HCT116 (cell line): ENCODE measurements around the gene TNFRSF1A. TPM values are rescaled to one million over a fixed set of nuclear protein-coding genes. Genes with fewer than 3 reads are reported as not detected.

ENCODE experiments used
- ATAC-seq: fragments of 200-7000 bp; cut with Tn5 transposase; 2 replicates; pipeline ENCODE4 v1.9.1; 2020; ENCODE audit warnings: mild to moderate bottlenecking, moderate library complexity
- BruUV-seq: library from RNA; stranded (reverse); fragments of 400-500 nt; replicated peaks from 2 replicates; lab custom pipeline; 2021; lab: Mats Ljungman, UMichigan
- CTCF ChIA-PET: fragments of 300-600 bp; sonication (Branson Sonifier 250); formaldehyde crosslinking; loops from one replicate; lab custom pipeline; 2021; ENCODE audit warnings: antibody characterized with exemption; lab: Charles Lee
- POLR2A ChIA-PET: fragments of 300-600, 350-600 bp; sonication (Branson Sonifier 250); formaldehyde crosslinking; loops from one replicate; lab custom pipeline; 2021; ENCODE audit warnings: antibody characterized with exemption; lab: Charles Lee
- RAD21 ChIA-PET, 2 experiments: fragments of 300-600 bp; sonication (Branson Sonifier 250); formaldehyde crosslinking; loops; one replicate each; lab custom pipeline; 2023; ENCODE audit warnings: low total read pairs in 2 of 2; ENCODE audit not compliant: uncharacterized antibody in 2 of 2, unreplicated experiment in 2 of 2, low non-redundant PET in 1 of 2; lab: Charles Lee
- DNase-seq: peaks from one replicate; pipeline ENCODE4 v3.0.0-alpha.2; 2010; ENCODE audit warnings: low read depth, low spot score
- H2AFZ ChIP-seq: fragments of 200-600 bp; shearing (Covaris generic), sonication (generic); 2 replicates; pipeline ENCODE4 v1.6.1; 2017; ENCODE audit warnings: low read depth, mixed run types, mixed read lengths, antibody characterized with exemption, low read length; ENCODE audit not compliant: poor library complexity, severe bottlenecking
- H3K27ac ChIP-seq: 2 replicates; pipeline ENCODE4 v1.5.1; 2012; ENCODE audit warnings: low read depth, low read length
- H3K27me3 ChIP-seq: fragments of 200-600 bp; sonication (generic); 2 replicates; pipeline ENCODE4 v1.6.1; 2016; ENCODE audit warnings: mixed run types, low read length, mixed read lengths; ENCODE audit not compliant: insufficient read depth
- H3K36me3 ChIP-seq, 2 experiments: fragments of 200-500 bp in 1 of 2; fragments of 200-600 bp in 1 of 2; sonication (Bioruptor generic) in 1 of 2; sonication (generic) in 1 of 2; 2 replicates each; pipeline versions ENCODE4 v1.5.1 to v1.6.1; 2014 to 2016; ENCODE audit warnings: low read length in 2 of 2, inconsistent platforms in 1 of 2, mixed read lengths in 1 of 2, mixed run types in 1 of 2; ENCODE audit not compliant: insufficient read depth in 2 of 2, control insufficient read depth in 1 of 2
- H3K4me1 ChIP-seq, 2 experiments: fragments of 200-600 bp in 1 of 2; sonication (generic) in 1 of 2; 2 replicates each; pipeline versions ENCODE4 v1.5.1 to v1.6.1; 2012 to 2017; ENCODE audit warnings: low read length in 2 of 2, inconsistent platforms in 1 of 2, mild to moderate bottlenecking in 1 of 2, mixed read lengths in 1 of 2, mixed run types in 1 of 2, moderate library complexity in 1 of 2; ENCODE audit not compliant: insufficient read depth in 2 of 2, control insufficient read depth in 1 of 2
- H3K4me2 ChIP-seq: fragments of 200-600 bp; sonication (generic); 2 replicates; pipeline ENCODE4 v1.6.1; 2017; ENCODE audit warnings: mixed run types, low read length, mixed read lengths
- H3K4me3 ChIP-seq, 2 experiments: fragments of 200-600 bp in 1 of 2; sonication (generic) in 1 of 2; replicated peaks in 1 of 2; 2 replicates each; pipeline ENCODE4 v1.5.1; 2011 to 2016; ENCODE audit warnings: low read length in 2 of 2, control low read depth in 1 of 2, low read depth in 1 of 2, mild to moderate bottlenecking in 1 of 2, mixed read lengths in 1 of 2, mixed run types in 1 of 2
- H3K79me2 ChIP-seq: fragments of 200-600 bp; sonication (generic); 2 replicates; pipeline ENCODE4 v1.6.1; 2017; ENCODE audit warnings: mild to moderate bottlenecking, mixed run types, low read length, moderate library complexity, mixed read lengths; ENCODE audit not compliant: insufficient read depth
- H3K9ac ChIP-seq: fragments of 200-600 bp; sonication (generic); 2 replicates; pipeline ENCODE4 v1.6.1; 2016; ENCODE audit warnings: low read length, mixed read lengths
- H3K9me2 ChIP-seq: fragments of 200-600 bp; sonication (generic), shearing (Covaris generic); 2 replicates; pipeline ENCODE4 v1.6.1; 2017; ENCODE audit warnings: mixed run types, mild to moderate bottlenecking, moderate library complexity; ENCODE audit not compliant: insufficient read depth
- H3K9me3 ChIP-seq, 2 experiments: fragments of 200-500 bp in 1 of 2; fragments of 200-600 bp in 1 of 2; sonication (Bioruptor generic) in 1 of 2; sonication (generic) in 1 of 2; 2 replicates each; pipeline ENCODE4 v1.6.1; 2014 to 2017; ENCODE audit warnings: low read length in 2 of 2, mixed read lengths in 2 of 2, inconsistent platforms in 1 of 2, low read depth in 1 of 2, mild to moderate bottlenecking in 1 of 2, mixed run types in 1 of 2, moderate library complexity in 1 of 2; ENCODE audit not compliant: control insufficient read depth in 1 of 2, insufficient read depth in 1 of 2
- H4K20me1 ChIP-seq: fragments of 200-600 bp; sonication (generic), shearing (Covaris generic); 2 replicates; pipeline ENCODE4 v1.6.1; 2017; ENCODE audit warnings: mixed run types, mild to moderate bottlenecking, moderate library complexity; ENCODE audit not compliant: insufficient read depth
- MAX ChIP-seq: IDR thresholded peaks from 2 replicates; pipeline ENCODE4 v1.6.1; 2012
- POLR2AphosphoS5 ChIP-seq: IDR thresholded peaks from 2 replicates; pipeline ENCODE4 v1.6.1; 2011; ENCODE audit warnings: mild to moderate bottlenecking, low read depth, low read length, moderate library complexity
- RAD21 ChIP-seq: IDR thresholded peaks from 2 replicates; pipeline ENCODE4 v1.6.1; 2012; ENCODE audit warnings: low read depth, mild to moderate bottlenecking
- intact Hi-C: fragments of 100-400 bp; cut with micrococcal nuclease; formaldehyde crosslinking; loops from 2 replicates; pipeline ENCODE4 v1.10.0; 2022
- total RNA-seq: library from RNA; stranded (reverse); gene quantifications from one replicate; pipeline ENCODE4 v1.2.1, GENCODE V29; 2021; ENCODE audit not compliant: unreplicated experiment

The TNFRSF1A gene
- total RNA-seq, 1 experiment from 2014 or later = 129 TPM

GRCh38 chr12:6328945-6329702, 12.8 kb downstream of the TNFRSF1A start:
- Histone ChIP-seq H3K9me3 (no peaks in the 10 kb centered on the region), H3K9me2 (no peaks in the 10 kb centered on the region), H3K27ac (no peak overlapping the region), H3K27me3 (no peaks in the 10 kb centered on the region), H3K4me3 (no peak overlapping the region), H3K4me2 (no peak overlapping the region), H2AFZ (no peak overlapping the region), H3K9ac (no peak overlapping the region), H3K36me3 (peaks cover 38 to 51% of the 10 kb centered on the region in 2 experiments), H3K79me2 (peaks cover 23% of the 10 kb centered on the region), H4K20me1 (no peaks in the 10 kb centered on the region), H3K4me1 (peaks cover 0 to 34% of the 10 kb centered on the region in 2 experiments; a peak in 2 of 4 replicates)
- no peak for DNase-seq
- ChIA-PET POLR2A (interaction anchor here (1.1 kb wide), 1 partner anchor 46 kb away, joined by 5 read pairs; no protein-coding TSS in a partner anchor), CTCF (interaction anchor here (1.0 kb wide), 1 partner anchor 136 kb away, joined by 3 read pairs; no protein-coding TSS in a partner anchor), RAD21 (no interaction called here)
- intact Hi-C loops = no loop called here
- TF ChIP-seq MAX = no peak
- no TSS peak for BruUV-seq
- ATAC-seq = no peak

GRCh38 chr12:6328045-6328779, 13.7 kb downstream of the TNFRSF1A start:
- ATAC-seq = no peak
- ChIA-PET CTCF (interaction anchor here (1.0 to 1.1 kb wide), 2 partner anchors 27 to 137 kb away, joined by 3 read pairs; no protein-coding TSS in a partner anchor), RAD21 (no interaction called here), POLR2A (interaction anchor here (1.1 to 2.4 kb wide), 2 partner anchors 8 to 46 kb away, joined by 5 to 24 read pairs; no protein-coding TSS in a partner anchor)
- no peak for DNase-seq
- TF ChIP-seq POLR2AphosphoS5 = peak; percentile 12; the same call in 1 of the 2 replicates
- TF ChIP-seq RAD21 = no peak
- H3K79me2 ChIP-seq = peaks cover 14% of the 10 kb centered on the region; the same call in 1 of the 2 replicates
- H3K9ac ChIP-seq = no peak overlapping the region
- H3K4me2 ChIP-seq = no peak overlapping the region
- H3K9me2 ChIP-seq = no peaks in the 10 kb centered on the region
- intact Hi-C loops = no loop called here
- H2AFZ ChIP-seq = no peak overlapping the region
- H3K9me3 ChIP-seq = no peaks in the 10 kb centered on the region
- H4K20me1 ChIP-seq = no peaks in the 10 kb centered on the region
- no peak overlapping the region for H3K4me3 ChIP-seq
- BruUV-seq = no TSS peak
- 0 out of 2 replicates have a peak overlapping the region, but pooled peaks have one; percentile 9 for H3K27ac ChIP-seq
- peaks cover 34 to 42% of the 10 kb centered on the region in 2 experiments for H3K36me3 ChIP-seq
- peaks cover 7 to 35% of the 10 kb centered on the region in 2 experiments for H3K4me1 ChIP-seq
- H3K27me3 ChIP-seq = no peaks in the 10 kb centered on the region
